BJ (cell line): Measurements from ENCODE around the gene ISCU. TPM values are rescaled to one million over a fixed set of nuclear protein-coding genes. Genes with fewer than 3 reads are reported as not detected.

Source experiments
- CTCF ChIA-PET: fragments of 350-600 bp; formaldehyde crosslinking; extraction: SDS; loops from one replicate; lab custom pipeline; 2021; ENCODE audit warnings: antibody characterized with exemption, inconsistent platforms; lab: Yijun Ruan, JAX
- POLR2A ChIA-PET: fragments of 300-600 bp; sonication (Branson Sonifier 250); formaldehyde crosslinking; extraction: SDS; loops from one replicate; lab custom pipeline; 2021; ENCODE audit warnings: antibody characterized with exemption; lab: Charles Lee
- DNase-seq: peaks from one replicate; pipeline ENCODE4 v3.0.0-alpha.2; 2011; ENCODE audit warnings: low read depth
- H3K27me3 ChIP-seq: 2 replicates; pipeline ENCODE4 v1.6.0; 2011; ENCODE audit warnings: low read length; ENCODE audit not compliant: control insufficient read depth, insufficient read depth
- H3K36me3 ChIP-seq: 2 replicates; pipeline ENCODE4 v1.5.1; 2011; ENCODE audit warnings: low read length; ENCODE audit not compliant: control insufficient read depth, insufficient read depth
- H3K4me3 ChIP-seq: 2 replicates; pipeline ENCODE4 v1.5.1; 2011; ENCODE audit warnings: low read depth, mild to moderate bottlenecking, control low read depth, low read length
- CTCF ChIP-seq: IDR thresholded peaks from 2 replicates; pipeline ENCODE4 v1.5.1; 2011; ENCODE audit warnings: low read depth, mild to moderate bottlenecking, control low read depth, inconsistent platforms, low read length, moderate library complexity; ENCODE audit not compliant: insufficient read depth
- polyA plus RNA-seq: library from polyadenylated mRNA; depleted of rRNA; stranded (reverse); fragments of >200 nt; gene quantifications from 2 replicates; pipeline ENCODE4 v1.2.3, GENCODE V29; 2011

Gene ISCU
- polyA plus RNA-seq, 1 experiment: 125 TPM

- Histone ChIP-seq H3K27me3 (no peaks in the 10 kb centered on the region), H3K36me3 (no peaks in the 10 kb centered on the region), H3K4me3 (no peak overlapping the region)
- peak; percentile 91 for DNase-seq
- no peak for TF ChIP-seq CTCF
- POLR2A ChIA-PET: interaction anchor here (1.1 kb wide), 1 partner anchor 14 kb away, joined by 3 read pairs; no protein-coding TSS in a partner anchor
- CTCF ChIA-PET: interaction anchor here (0.6 to 4.3 kb wide), 11 partner anchors 8 to 212 kb away, joined by 3 to 20 read pairs (median 4); partner anchors contain the start of genes ISCU and SART3
These were observed 47.3 kb downstream of the ISCU start for GRCh38 chr12:108609537-108610335.

GRCh38 chr12:108610336-108610815, 48.0 kb downstream of the ISCU start:
- ChIA-PET CTCF (interaction anchor here (1.0 to 4.3 kb wide), 8 partner anchors 8 to 76 kb away, joined by 3 to 20 read pairs (median 4); partner anchors contain the start of gene ISCU), POLR2A (no interaction called here)
- TF ChIP-seq CTCF: no peak
- H3K36me3 ChIP-seq: no peaks in the 10 kb centered on the region
- no peaks in the 10 kb centered on the region for H3K27me3 ChIP-seq
- DNase-seq: no peak
- H3K4me3 ChIP-seq: no peak overlapping the region

- no peak for TF ChIP-seq CTCF
- H3K4me3 ChIP-seq: no peak overlapping the region
- ChIA-PET POLR2A (interaction anchor here (0.5 kb wide), 1 partner anchor 746 kb away, joined by 3 read pairs; no protein-coding TSS in a partner anchor), CTCF (interaction anchor here (0.8 to 4.3 kb wide), 7 partner anchors 33 to 75 kb away, joined by 3 to 19 read pairs (median 4); partner anchors contain the start of gene ISCU)
- DNase-seq: no peak
- no peaks in the 10 kb centered on the region for H3K27me3 ChIP-seq
- no peaks in the 10 kb centered on the region for H3K36me3 ChIP-seq
These were observed 48.6 kb downstream of the ISCU start for GRCh38 chr12:108610856-108611605.

- peak; percentile 48 for TF ChIP-seq CTCF
- Histone ChIP-seq H3K27me3 (no peaks in the 10 kb centered on the region), H3K4me3 (no peak overlapping the region), H3K36me3 (no peaks in the 10 kb centered on the region)
- ChIA-PET CTCF (interaction anchor here (1.9 to 12.6 kb wide), 5 partner anchors 34 to 50 kb away, joined by 4 to 460 read pairs (median 5); partner anchors contain the start of genes ISCU and SART3), POLR2A (interaction anchor here (0.7 kb wide), 1 partner anchor 1628 kb away, joined by 3 read pairs; no protein-coding TSS in a partner anchor)
- DNase-seq: peak; percentile 49
These were observed 49.6 kb downstream of the ISCU start for GRCh38 chr12:108611884-108612415.
